Activated CD4-positive, alpha-beta T cell treated with anti-CD3 and anti-CD28 coated beads, Interleukin-2, amount 50 U/mL, for 48 hours (primary cell): ENCODE results near the gene NEMF.
"Not testable (repeated sequence)": the region's sequence is repeated elsewhere in the genome, so short reads cannot be mapped to it uniquely, and the experiment has no call there.

Experiments used
- DNase-seq, 2 experiments: peaks; one replicate each; pipeline ENCODE4 v3.0.0-alpha.2; 2020

The NEMF gene

DNA sequence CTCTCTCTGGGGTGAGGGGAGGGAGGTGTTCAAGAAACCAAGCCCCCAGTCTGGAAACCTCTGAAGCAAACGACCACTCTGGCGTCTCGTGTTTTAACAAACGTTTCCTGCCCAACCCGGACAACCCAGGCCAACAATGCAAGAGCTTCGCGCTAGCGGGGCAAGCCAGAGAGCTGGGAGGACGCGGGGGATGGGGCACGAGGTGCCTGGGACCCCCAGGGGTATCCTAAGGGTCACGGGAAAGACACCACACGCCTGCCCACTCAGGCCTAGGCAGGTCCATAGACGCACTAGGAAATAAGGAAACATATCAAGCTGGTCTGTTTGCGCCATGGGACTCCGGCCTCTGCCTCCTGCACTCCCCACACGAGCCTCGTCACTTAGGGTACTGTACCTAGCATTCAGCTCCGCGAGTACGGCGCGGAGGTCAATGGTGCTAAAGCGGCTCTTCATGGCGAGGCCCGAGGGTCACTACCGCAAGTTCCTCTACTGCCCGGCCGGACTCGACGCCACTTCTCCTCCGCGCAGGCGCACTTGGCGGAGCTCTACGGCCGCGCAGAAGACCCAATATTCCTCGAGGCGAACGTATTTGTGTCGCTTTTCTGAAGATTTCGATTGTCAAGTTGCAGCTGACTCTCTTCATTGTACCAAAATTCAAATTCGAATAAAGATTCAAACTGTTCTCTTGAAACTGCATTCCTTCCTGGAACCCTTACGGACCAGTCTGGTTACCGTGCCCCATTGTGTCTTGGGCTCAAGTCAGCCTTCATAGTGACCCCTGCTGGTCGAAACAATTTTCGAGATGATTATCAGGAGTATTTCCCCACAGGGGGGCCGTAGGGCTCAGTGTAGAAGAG is at the start of gene NEMF:
TSS of gene NEMF (minus strand) at position 488 of the 857 bp plus-strand sequence. CDS start at position 453, 35 bp downstream.
- DNase-seq, result peak; percentile 82 to 83

DNA sequence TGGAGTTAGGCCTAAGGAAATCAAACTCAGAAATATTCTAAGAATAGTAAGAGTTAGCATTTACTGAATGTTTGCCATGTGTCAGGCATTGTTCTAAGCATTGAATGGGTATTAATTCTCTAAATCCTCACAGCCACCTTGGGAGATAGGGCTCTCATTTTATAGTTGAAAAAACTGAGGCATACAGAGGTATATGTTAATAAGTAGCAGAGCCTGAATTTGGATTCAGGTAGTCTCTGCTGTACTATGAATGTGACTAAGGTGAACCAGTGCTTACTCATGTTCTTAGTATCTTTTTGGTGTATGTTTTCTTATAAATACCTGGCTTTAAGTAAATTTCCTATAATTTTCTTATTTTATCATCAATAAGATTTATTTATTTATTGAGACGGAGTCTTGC is 48.4 kb upstream of the NEMF start:
- no peak for DNase-seq

DNA sequence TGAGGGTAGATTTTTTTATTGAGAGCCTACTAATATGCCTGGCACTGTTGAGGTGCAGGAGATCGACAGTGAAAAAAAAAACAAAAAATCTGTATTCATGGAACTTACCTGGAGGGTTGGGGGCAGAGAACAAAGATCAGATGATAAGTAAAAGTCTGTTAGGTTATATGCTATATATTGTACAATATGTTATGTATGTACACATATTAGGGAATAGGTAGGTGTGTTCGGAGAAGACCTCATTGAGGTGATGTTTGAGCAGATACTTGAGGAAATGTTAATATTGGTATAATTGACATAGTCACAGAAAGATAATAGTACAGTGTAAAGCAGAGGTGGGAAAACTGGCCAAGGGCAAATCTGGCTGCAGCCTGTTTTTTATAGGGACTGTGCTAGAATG is 45.9 kb upstream of the NEMF start:
- no peak for DNase-seq

GRCh38 chr14:49897965-49898364 is 45.4 kb upstream of the NEMF start:
- no peak for DNase-seq

DNA sequence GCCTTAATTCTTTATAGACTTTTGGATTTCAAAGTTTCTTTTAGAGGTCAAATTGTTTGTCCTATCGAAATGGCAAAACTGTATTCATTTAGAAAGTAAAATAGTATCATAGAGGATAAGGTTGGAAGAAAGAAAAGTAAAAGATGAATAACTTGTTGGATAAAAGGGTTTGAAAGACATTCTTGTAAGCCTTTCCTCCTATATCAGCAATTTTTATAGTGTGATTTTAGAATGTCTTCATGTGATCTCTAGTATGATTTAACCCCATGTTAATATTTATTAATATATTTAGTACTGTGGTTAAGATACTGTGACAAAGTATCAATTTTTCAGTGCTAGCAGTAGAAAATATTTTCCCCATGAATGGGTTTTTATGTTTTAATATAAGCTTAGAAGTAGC is 44.8 kb upstream of the NEMF start:
- no peak for DNase-seq

GRCh38 chr14:49896966-49897365 is 44.4 kb upstream of the NEMF start:
- no peak for DNase-seq

- DNase-seq, result not testable (repeated sequence)
These were observed 43.7 kb upstream of the NEMF start for GRCh38 chr14:49896272-49896671.

GRCh38 chr14:49895480-49895879 is 42.9 kb upstream of the NEMF start:
- DNase-seq, result no peak

- not testable (repeated sequence) for DNase-seq
These were observed 41.9 kb upstream of the NEMF start for GRCh38 chr14:49894214-49895107.

- peak; percentile 88 to 91 for DNase-seq
These were observed 41.0 kb upstream of the NEMF start for GRCh38 chr14:49893309-49894213.

GRCh38 chr14:49892636-49893308 is 40.2 kb upstream of the NEMF start, which contains the start of gene ARF6:
Gene ARF6, plus strand, starts transcription at chr14:49893082. Its CDS starts 655 bp downstream, at chr14:49893737.
- DNase-seq, result peak; percentile 97 to 98

DNA sequence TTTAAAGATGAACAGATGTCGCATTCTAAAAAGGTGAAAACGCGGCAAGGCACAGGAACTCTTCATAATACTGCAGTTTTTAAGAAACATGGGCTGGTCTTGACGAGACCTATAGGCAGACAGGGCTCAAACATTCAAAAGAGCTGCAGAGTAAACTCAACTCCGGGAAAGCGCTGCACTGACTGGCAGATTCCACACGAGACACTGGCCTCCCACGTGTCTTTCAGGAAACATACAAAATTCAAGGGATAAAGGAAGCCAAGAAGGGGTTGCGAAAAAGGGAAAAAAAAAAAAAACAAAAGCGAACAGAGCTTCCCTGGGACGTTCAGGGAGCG is 39.7 kb upstream of the NEMF start:
- DNase-seq, result peak; percentile 47 to 55

DNA sequence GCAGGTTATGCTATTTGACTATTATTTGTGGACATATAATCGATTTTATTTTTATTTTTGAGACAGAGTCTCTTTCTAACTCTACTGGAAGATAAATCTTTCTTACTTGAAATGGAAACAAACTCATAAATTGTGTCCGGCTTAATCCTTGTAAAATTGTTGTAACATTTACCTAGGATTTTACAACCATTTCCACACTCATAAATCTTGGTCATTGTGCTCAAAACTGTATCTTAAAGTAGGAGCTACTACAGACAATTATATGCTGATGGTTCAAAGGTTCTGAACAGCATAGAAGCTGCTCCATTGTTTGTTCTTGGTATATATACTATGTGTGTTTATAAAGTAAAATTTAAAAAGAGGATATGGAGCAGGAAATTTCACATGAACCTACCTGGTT is 35.7 kb upstream of the NEMF start:
- DNase-seq, result no peak

DNA sequence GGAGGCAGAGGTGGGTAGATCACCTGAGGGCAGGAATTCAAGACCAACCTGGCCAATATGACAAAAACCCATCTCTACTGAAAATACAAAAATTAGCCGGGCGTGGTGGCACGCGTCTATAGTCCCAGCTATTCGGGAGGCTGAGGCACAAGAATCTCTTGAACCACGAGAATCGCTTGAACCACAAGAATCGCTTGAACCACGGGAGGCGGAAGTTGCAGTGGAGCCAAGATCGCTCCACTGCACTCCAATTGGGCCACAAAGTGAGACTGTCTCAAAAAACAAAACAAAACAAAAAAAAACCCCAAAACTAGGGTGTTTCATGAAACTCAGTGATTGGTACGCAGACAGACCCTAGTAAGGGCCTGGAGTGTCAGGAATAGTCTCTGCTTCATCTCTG is 33.9 kb upstream of the NEMF start:
- DNase-seq, result no peak

- no peak for DNase-seq
These were observed 30.5 kb upstream of the NEMF start for GRCh38 chr14:49882826-49883694.

- no peak for DNase-seq
These were observed 28.9 kb upstream of the NEMF start for GRCh38 chr14:49881350-49882001.

DNA sequence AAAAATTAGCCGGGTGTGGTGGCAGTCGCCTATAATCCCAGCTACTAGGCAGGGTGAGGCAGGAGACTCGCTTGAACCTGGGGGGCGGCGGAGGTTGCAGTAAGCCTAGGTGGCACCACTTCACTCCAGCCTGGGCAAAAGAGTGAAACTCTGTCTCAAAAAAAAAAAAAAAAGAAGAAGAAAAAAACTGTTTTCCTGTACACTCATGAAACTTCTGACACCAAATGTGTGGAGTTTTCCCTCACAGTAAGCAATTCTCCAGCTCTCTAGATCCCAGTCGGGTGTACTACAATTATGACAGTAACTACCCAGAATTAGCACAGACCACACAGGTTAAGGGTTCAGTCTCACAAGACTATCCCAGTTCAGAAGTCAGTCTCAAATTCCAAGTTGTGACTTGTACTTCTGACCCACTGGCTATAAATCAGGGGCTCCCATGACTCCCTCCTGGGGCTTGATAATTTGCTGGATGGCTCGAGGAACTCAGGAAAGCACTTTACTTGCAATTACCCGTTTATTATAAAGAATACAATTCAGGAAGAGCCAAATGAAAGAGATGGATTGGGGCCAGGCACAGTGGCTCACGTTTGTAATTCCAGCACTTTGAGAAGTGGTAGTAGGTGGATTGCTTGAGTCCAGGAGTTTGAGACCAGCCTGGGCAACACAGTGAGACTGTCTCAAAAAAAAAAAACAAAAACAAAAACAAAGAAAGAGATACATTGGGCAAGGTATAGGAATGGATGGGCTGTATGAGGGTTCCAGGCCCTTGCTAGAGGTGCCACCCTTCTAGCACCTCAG is 27.9 kb upstream of the NEMF start:
- no peak for DNase-seq

GRCh38 chr14:49879646-49880204 is 27.1 kb upstream of the NEMF start:
- DNase-seq, result peak; percentile 63 to 74

DNA sequence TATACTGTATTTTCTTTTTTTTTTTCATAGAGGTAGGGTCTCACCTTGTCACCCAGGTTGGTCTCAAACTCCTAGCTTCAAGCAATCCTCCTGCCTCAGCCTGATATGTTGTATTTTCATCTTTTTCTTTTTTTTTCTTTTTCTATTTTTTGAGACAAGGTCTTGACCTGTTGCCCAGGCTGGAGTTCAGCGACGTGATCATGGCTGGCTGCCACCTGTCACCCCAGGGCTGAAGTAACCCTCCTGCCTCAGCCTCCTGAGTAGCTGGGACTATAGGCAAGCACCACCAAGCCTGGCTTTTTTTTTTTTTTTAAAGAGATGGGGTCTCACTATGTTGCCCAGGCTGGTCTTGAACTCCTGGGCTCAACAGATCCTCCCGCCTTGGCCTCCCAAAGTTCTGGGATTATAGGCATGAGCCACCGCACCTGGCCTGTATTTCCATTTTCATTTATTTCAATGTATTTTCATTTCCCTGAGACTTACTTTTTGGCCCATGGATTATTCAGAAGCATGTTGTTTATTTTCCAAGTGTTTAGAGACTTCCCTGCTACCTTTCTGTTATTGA is 24.1 kb upstream of the NEMF start:
- DNase-seq, result no peak
